C4-2B (cell line): ENCODE measurements around the gene LUC7L2.

Experiments
- H3K27ac ChIP-seq: fragments of 450-650 bp; 2 replicates; pipeline ENCODE4 v1.5.1; 2017
- CTCF ChIP-seq: fragments of 450-650 bp; conservative IDR thresholded peaks from 2 replicates; pipeline ENCODE4 v1.5.1; 2017; ENCODE audit warnings: mild to moderate bottlenecking
- ZFX ChIP-seq: fragments of 450-650 bp; IDR thresholded peaks from 2 replicates; pipeline ENCODE4 v1.6.1; 2017

The LUC7L2 gene

DNA sequence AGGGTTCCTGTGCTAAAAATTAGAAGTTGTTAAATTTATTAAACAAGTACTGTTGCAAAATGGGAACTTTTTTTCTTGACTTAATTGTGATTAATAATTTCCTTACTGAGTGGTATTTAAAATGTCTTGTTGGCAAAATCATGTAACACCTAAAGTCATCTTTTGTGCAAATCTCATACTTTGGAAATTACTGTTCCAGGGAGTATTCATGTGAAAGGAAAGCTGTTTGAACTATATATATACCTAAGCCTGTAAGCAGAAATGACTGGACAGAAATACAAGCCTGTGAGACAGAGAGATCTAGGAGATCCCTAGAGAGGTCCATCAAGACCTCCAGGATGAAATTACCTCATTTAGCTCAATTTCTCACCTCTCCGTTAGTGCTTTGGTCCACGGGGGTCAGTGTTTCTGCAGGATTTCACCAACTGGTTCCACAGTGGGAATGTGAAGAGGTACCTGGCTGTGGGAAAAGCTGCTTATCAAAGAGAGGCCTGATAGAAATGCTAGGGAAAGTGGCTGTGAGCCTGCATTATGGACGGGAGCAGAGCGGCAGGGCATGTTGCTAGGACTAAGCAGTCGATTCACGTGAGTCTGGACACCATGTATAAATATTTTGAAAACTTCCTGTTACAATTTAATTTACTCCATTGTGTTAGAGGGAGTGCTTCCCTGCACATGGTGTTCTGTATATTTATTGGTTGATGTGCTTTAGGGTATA, 7.9 kb downstream of the LUC7L2 start:
- no peak overlapping the region for H3K27ac ChIP-seq
- TF ChIP-seq ZFX = no peak
- no peak for TF ChIP-seq CTCF

GRCh38 chr7:139370301-139370942, 10.7 kb downstream of the LUC7L2 start:
- H3K27ac ChIP-seq = no peak overlapping the region
- no peak for TF ChIP-seq ZFX
- TF ChIP-seq CTCF = no peak

GRCh38 chr7:139370943-139371313, 11.2 kb downstream of the LUC7L2 start:
- TF ChIP-seq CTCF (no peak), ZFX (no peak)
- H3K27ac ChIP-seq = no peak overlapping the region

GRCh38 chr7:139374246-139374645, 14.6 kb downstream of the LUC7L2 start:
- no peak for TF ChIP-seq CTCF
- TF ChIP-seq ZFX = no peak
- H3K27ac ChIP-seq = no peak overlapping the region

- no peak overlapping the region for H3K27ac ChIP-seq
- no peak for TF ChIP-seq CTCF
- TF ChIP-seq ZFX = no peak
Observed at GRCh38 chr7:139382439-139382838, 22.7 kb downstream of the LUC7L2 start.

DNA sequence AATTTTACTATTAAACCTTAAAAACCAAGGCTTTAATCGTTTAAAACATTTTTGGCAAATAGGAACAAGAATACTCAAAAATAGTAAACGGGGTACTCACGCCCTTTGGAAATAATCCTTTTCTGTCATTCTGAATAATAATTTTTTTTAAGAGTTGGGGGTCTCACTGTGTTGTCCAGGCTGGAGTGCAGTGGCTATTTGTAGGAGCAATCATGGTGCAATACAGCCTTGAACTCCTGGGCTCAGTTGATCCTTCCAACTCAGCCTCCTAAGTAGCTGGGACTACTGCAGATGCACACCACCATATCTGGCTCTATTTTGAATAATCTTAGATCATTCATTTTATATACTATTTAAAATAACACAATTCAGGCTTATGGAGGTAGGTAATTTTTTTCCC, 24.9 kb downstream of the LUC7L2 start:
- H3K27ac ChIP-seq = no peak overlapping the region
- TF ChIP-seq CTCF (no peak), ZFX (no peak)

DNA sequence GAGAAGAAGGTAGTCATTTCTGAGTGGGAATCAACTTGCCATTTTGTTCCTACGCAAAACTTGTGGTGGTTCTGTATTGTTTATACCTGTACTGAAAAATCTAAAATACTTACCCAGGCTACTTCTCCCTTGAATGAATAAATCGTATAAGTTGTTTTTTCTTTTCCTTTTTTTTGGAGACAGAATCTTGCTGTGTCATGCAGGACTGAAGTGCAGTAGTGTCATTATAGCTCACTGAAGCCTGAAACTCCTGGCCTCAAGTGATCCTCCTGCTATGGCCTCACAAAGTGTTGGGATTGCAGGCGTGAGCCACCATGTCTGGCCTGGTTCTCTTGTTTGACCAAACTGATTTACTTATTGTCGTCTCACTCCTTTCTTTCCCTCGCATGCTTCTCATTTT, 27.9 kb downstream of the LUC7L2 start:
- TF ChIP-seq ZFX = no peak
- TF ChIP-seq CTCF = no peak
- no peak overlapping the region for H3K27ac ChIP-seq
